Thoracic aorta (tissue), 2 donors: ENCODE measurements around the gene FBH1. TPM values are rescaled to one million over a fixed set of nuclear protein-coding genes. Genes with fewer than 3 reads are reported as not detected.

Experiments
- ATAC-seq: fragments of 150-250 bp; one replicate; pipeline ENCODE4 v1.8.0; 2017; ENCODE audit warnings: low read depth; ENCODE audit not compliant: insufficient number of reproducible peaks, low FRiP score
- DNase-seq: peaks from one replicate; pipeline ENCODE4 v3.0.0-alpha.2; 2020; ENCODE audit warnings: low spot score
- H3K27ac ChIP-seq, 2 donors: fragments of 200-600 bp; sonication (generic); 1 replicate in 1 of 2; 2 replicates in 1 of 2; pipeline ENCODE4 v1.5.1; 2016; ENCODE audit warnings: mild to moderate bottlenecking in 2 of 2, moderate library complexity in 2 of 2
- H3K27me3 ChIP-seq: fragments of 200-600 bp; sonication (generic); replicated peaks from 2 replicates; pipeline ENCODE4 v1.6.0; 2016; ENCODE audit warnings: mild to moderate bottlenecking; ENCODE audit not compliant: insufficient read depth
- H3K36me3 ChIP-seq: fragments of 200-600 bp; sonication (generic); one replicate; pipeline ENCODE4 v1.5.1; 2016
- H3K4me1 ChIP-seq, 2 donors: fragments of 200-600 bp; sonication (generic); 1 replicate in 1 of 2; 2 replicates in 1 of 2; pipeline versions ENCODE4 v1.5.1 to v1.6.0; 2016; ENCODE audit warnings: low read depth in 2 of 2, mild to moderate bottlenecking in 1 of 2; ENCODE audit not compliant: control insufficient read depth in 1 of 2
- H3K4me3 ChIP-seq: fragments of 200-600 bp; sonication (generic); 2 replicates; pipeline ENCODE4 v1.5.1; 2016; ENCODE audit warnings: mild to moderate bottlenecking
- H3K9me3 ChIP-seq: fragments of 200-600 bp; sonication (generic); 2 replicates; pipeline ENCODE4 v1.5.1; 2016
- CTCF ChIP-seq: fragments of 200-600 bp; sonication (generic); IDR thresholded peaks from one replicate; pipeline ENCODE4 v1.5.1; 2019; ENCODE audit warnings: antibody characterized with exemption
- total RNA-seq, 2 donors: library from RNA; depleted of rRNA; stranded (reverse); fragments of >200 nt; gene quantifications; one replicate each; pipeline versions ENCODE4 v1.1.0 to v1.2.3, GENCODE V29; 2016

The FBH1 gene
- total RNA-seq, 2 donors from 2014 or later = 93.7 to 94.1 TPM

DNA sequence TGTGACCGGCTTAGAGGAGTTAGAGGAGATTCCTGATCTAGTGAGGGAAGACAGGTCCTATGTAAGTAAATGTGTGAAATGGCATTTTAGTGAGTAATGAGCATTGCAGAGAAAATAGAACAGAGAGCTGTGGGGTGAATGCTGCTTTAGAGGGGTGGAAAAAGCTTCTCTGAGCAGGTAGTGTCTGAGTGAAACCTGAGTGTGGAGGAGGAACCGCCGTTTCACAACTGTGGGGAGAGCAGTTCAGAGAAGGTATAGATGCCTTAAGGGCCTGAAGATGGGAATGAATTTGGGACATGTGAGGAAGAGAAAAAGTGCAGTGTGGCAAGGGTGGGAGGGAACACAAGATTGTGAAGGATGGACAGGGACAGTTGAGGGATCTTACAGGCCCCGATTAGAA is 21.6 kb downstream of the FBH1 start:
- Histone ChIP-seq H3K27me3 (no peaks in the 10 kb centered on the region), H3K4me1 (no peaks in the 10 kb centered on the region), H3K4me3 (no peak overlapping the region), H3K9me3 (no peaks in the 10 kb centered on the region), H3K36me3 (peaks cover 69% of the 10 kb centered on the region), H3K27ac (no peak overlapping the region)
- TF ChIP-seq CTCF = no peak
- ATAC-seq (no peak), DNase-seq (no peak)

DNA sequence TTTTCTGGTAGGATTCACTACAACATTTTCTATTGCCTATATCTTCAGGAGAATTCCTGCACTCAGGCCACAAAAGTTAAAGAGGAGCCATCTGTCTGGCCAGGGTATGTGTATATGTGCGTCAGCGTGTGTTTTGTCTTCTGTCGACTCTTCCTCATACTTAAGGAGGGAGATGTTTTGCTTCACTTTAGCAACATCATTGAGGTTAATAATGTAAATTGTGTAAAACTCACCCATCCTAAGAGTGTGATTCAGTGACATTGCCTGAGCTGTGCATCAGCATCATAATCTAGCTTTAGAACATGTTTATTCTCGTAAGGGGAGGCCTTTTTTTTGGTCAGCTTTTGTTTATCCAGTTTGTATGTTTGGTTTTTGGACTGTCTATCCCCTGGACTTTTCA is 23.7 kb downstream of the FBH1 start:
- Histone ChIP-seq H3K4me1 (no peaks in the 10 kb centered on the region), H3K27ac (no peak overlapping the region), H3K4me3 (no peak overlapping the region), H3K27me3 (no peaks in the 10 kb centered on the region), H3K36me3 (peaks cover 86% of the 10 kb centered on the region), H3K9me3 (no peaks in the 10 kb centered on the region)
- no peak for DNase-seq
- ATAC-seq = no peak
- TF ChIP-seq CTCF = no peak

GRCh38 chr10:5915451-5915850 is 25.4 kb downstream of the FBH1 start:
- no peaks in the 10 kb centered on the region for H3K4me1 ChIP-seq
- ATAC-seq = no peak
- no peak overlapping the region for H3K27ac ChIP-seq
- H3K4me3 ChIP-seq = no peak overlapping the region
- DNase-seq = no peak
- TF ChIP-seq CTCF = no peak
- peaks cover 80% of the 10 kb centered on the region for H3K36me3 ChIP-seq
- H3K27me3 ChIP-seq = no peaks in the 10 kb centered on the region
- no peaks in the 10 kb centered on the region for H3K9me3 ChIP-seq

- Histone ChIP-seq H3K36me3 (peaks cover 69% of the 10 kb centered on the region), H3K4me1 (no peaks in the 10 kb centered on the region), H3K9me3 (no peaks in the 10 kb centered on the region), H3K4me3 (no peak overlapping the region), H3K27me3 (no peaks in the 10 kb centered on the region), H3K27ac (no peak overlapping the region)
- no peak for DNase-seq
- no peak for TF ChIP-seq CTCF
- ATAC-seq = no peak
Measured at GRCh38 chr10:5917305-5917704, 27.3 kb downstream of the FBH1 start.

DNA sequence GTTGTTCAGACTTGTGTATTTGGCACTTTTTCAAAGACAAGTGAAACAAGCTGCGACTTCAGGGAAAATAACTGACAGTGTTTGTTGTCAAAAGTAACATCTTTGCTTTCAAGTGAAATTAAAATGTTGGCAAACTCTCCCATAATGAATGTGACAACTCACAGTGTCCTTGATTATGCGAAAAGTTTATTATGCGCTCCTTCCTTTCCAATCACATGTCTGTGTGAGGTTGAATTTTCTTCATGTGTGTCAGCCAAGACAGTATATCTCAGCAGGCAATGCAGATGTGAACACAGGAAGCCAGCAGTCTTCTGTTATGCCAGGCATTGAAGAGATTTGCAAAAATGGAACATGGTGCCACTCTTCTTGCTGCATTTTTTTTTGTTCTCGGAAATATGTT is 28.7 kb downstream of the FBH1 start:
- no peak for ATAC-seq
- peaks cover 72% of the 10 kb centered on the region for H3K36me3 ChIP-seq
- no peak for DNase-seq

More for the DNA sequence above, 28.7 kb downstream of the FBH1 start:
- Histone ChIP-seq H3K4me3 (no peak overlapping the region), H3K27ac (no peak overlapping the region), H3K9me3 (no peaks in the 10 kb centered on the region), H3K4me1 (no peaks in the 10 kb centered on the region), H3K27me3 (no peaks in the 10 kb centered on the region)
- TF ChIP-seq CTCF = no peak
